ENCODE data around the gene COLEC11. TPM values are rescaled to one million over a fixed set of nuclear protein-coding genes. Genes with fewer than 3 reads are reported as not detected.

The COLEC11 gene
- total RNA-seq, 1 donor from 2014 or later: 1.5 TPM

DNA sequence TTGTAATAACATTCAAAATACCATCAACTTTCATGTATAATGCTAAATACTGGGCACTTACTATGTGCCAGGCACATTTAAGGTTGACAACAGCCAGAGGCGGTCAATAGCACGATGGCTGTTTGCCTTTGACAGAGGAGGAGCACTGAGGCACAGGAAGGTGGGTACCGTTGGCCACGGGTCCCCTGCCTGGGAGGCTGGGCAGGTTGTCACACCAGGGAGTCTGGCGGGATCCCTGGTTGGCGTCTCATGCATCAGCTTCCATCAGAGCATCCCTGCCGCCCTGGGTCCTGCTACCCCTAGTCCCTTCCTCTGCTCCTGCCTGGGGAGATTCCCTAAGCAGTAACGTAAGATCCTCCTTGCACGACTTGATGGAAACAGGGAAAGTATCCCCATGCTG lies 82.5 kb downstream of the COLEC11 start:
- TF ChIP-seq, protein P1, sequence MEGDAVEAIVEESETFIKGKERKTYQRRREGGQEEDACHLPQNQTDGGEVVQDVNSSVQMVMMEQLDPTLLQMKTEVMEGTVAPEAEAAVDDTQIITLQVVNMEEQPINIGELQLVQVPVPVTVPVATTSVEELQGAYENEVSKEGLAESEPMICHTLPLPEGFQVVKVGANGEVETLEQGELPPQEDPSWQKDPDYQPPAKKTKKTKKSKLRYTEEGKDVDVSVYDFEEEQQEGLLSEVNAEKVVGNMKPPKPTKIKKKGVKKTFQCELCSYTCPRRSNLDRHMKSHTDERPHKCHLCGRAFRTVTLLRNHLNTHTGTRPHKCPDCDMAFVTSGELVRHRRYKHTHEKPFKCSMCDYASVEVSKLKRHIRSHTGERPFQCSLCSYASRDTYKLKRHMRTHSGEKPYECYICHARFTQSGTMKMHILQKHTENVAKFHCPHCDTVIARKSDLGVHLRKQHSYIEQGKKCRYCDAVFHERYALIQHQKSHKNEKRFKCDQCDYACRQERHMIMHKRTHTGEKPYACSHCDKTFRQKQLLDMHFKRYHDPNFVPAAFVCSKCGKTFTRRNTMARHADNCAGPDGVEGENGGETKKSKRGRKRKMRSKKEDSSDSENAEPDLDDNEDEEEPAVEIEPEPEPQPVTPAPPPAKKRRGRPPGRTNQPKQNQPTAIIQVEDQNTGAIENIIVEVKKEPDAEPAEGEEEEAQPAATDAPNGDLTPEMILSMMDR (IDR thresholded peaks at IDR 0.05): no peak
- ATAC-seq (no peak), DNase-seq (peak; percentile 40)
- intact Hi-C loops (cut with DNase I): no loop called here
- Histone ChIP-seq H3K36me3 (no peaks in the 10 kb centered on the region), H3K4me3 (no peak overlapping the region), H3K9me3 (no peaks in the 10 kb centered on the region), H3K4me1 (no peaks in the 10 kb centered on the region), H3K27ac (no peak overlapping the region), H3K27me3 (no peaks in the 10 kb centered on the region)

DNA sequence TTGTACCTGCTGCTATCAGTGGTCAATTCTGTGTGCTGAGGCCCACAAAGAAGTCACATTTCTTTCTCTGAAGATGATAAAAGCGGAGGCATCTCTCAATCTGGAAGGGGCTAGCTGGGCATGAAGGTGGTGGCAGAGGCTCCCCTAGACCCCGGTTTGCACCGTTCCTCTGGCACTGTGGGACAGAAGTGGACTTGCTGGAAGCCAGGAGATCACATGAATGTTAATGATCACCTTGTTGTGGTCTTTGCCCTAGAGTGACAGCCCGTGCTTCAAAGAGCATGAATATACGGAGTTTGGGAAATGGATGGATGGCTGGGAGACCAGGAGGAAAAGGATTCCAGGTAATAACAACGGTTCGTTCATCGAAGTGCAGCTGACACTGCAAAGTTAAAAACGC lies 83.3 kb downstream of the COLEC11 start:
- no peaks in the 10 kb centered on the region for H3K4me1 ChIP-seq
- H3K4me3 ChIP-seq: no peak overlapping the region
- no peaks in the 10 kb centered on the region for H3K27me3 ChIP-seq
- H3K27ac ChIP-seq: no peak overlapping the region
- DNase-seq: no peak
- ATAC-seq: no peak
- TF ChIP-seq, protein P1 (IDR thresholded peaks at IDR 0.05): no peak
- intact Hi-C loops (cut with DNase I): no loop called here
- no peaks in the 10 kb centered on the region for H3K9me3 ChIP-seq
- no peaks in the 10 kb centered on the region for H3K36me3 ChIP-seq

DNA sequence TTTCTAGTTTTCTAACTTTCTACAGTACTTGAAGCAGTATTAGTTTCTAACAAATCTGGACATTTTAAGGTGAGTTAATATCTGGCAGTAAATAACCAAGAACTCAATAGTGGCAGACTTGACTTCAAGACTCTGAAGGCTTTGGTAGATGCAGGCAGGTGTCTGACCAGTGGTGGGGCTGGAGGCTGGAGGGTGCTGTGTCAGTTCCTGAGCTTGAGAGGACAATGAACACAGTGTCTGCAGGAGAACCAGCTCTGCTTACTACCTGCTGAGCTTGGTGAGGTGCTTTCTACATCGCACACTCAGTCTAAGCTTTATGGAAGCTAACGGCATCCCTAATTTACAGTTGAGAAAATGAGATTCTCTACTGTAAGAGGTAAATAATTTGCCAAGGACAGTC lies 84.3 kb downstream of the COLEC11 start:
- TF ChIP-seq, protein P1 (IDR thresholded peaks at IDR 0.05): no peak
- Histone ChIP-seq H3K9me3 (no peaks in the 10 kb centered on the region), H3K27ac (no peak overlapping the region), H3K27me3 (no peaks in the 10 kb centered on the region), H3K4me3 (no peak overlapping the region), H3K36me3 (no peaks in the 10 kb centered on the region), H3K4me1 (no peaks in the 10 kb centered on the region)
- ATAC-seq (no peak), DNase-seq (no peak)
- intact Hi-C loops (cut with DNase I): no loop called here

DNA sequence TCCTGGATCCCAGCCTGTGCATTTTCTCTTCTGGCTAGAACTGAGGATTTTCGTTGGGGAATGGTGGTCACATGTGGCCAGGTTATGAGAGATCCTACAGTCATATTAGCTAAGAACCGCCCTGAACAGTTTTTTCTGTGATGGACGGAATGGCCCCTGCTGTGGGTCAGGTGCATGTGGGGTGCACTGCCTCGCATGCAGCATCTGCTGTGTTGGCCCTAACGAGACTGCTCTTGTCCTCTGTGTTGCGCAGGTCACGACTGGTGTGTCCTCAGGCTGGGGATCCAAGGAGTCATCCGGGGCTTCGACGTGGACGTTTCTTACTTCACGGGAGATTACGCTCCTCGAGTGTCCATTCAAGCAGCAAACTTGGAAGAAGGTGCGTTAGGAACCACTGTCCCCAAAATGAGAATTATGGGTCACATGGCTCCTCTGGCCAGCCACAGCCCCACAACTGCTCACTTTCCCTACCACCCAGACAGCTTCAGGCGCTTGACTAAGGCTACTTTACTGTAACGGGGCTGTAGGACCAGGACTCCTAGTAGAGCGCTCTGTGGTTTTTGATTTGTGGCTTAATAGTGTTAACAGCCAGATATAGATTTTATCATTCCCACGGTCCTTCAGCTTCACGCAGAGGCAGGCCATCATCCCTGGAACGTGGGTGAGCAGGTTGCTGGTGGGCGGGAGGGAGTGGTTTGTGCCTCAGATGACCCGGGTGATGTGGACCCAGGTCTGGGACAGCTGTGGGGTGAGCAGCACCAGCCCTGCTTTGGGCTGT lies 84.9 kb downstream of the COLEC11 start:
- no peaks in the 10 kb centered on the region for H3K9me3 ChIP-seq
- H3K27me3 ChIP-seq: no peaks in the 10 kb centered on the region
- TF ChIP-seq, protein P1 (IDR thresholded peaks at IDR 0.05): no peak
- no peak overlapping the region for H3K27ac ChIP-seq
- no peak for ATAC-seq
- intact Hi-C loops (cut with DNase I): no loop called here
- H3K4me1 ChIP-seq: no peaks in the 10 kb centered on the region
- no peak overlapping the region for H3K4me3 ChIP-seq
- DNase-seq: no peak
- H3K36me3 ChIP-seq: no peaks in the 10 kb centered on the region

DNA sequence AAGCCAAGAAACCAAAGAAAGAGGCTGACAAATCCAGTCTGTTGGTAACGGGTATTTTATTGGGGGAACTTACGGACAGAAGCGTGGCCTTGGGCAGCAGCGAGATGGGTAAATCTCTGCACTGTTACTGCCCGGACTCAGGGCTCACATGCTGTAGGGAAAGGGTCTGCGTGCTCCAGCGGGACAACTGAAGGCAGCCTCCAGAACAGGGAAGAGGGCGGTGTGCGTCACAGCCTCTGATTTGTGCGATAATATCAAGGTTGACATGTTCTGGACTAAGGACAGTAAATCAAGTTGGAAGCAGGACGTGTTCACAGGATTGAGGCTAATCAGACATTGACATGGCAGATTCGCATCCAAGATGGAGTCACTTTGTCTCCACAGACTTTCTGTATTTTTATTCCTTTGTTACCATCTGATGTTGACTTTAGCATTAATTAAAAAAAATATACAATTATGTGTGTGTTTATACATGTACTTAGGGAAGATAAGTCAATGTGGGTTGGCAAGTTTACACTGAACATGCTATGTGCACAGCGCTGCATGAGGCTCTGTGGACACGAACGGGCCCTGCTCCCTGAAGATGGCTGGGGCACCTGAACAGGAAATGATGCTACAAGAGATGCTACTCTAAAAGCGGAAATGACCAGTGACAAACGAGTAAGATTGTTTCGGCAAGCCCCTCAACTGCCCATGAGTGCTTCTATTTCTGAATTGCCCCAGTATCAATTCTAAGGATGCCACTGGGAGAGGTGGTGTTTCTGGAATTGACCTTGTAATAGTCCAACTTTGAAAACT lies 85.8 kb downstream of the COLEC11 start:
- Histone ChIP-seq H3K27me3 (no peaks in the 10 kb centered on the region), H3K36me3 (no peaks in the 10 kb centered on the region), H3K9me3 (no peaks in the 10 kb centered on the region), H3K4me3 (no peak overlapping the region), H3K4me1 (no peaks in the 10 kb centered on the region), H3K27ac (no peak overlapping the region)
- DNase-seq (no peak), ATAC-seq (no peak)
- intact Hi-C loops (cut with DNase I): no loop called here
- TF ChIP-seq, protein P1 (IDR thresholded peaks at IDR 0.05): no peak
